Fibroblast of villous mesenchyme (primary cell): ENCODE measurements around the gene ABHD4. TPM values are rescaled to one million over a fixed set of nuclear protein-coding genes. Genes with fewer than 3 reads are reported as not detected.

Experiments used
- DNase-seq: peaks from one replicate; pipeline ENCODE4 v3.0.0-alpha.2; 2010; ENCODE audit warnings: low read depth
- H3K4me3 ChIP-seq: 2 replicates; pipeline ENCODE4 v1.5.1; 2011; ENCODE audit warnings: low read depth, mild to moderate bottlenecking, low read length
- CTCF ChIP-seq: IDR thresholded peaks from 2 replicates; pipeline ENCODE4 v1.5.1; 2012; ENCODE audit warnings: low read depth, mild to moderate bottlenecking, low read length; ENCODE audit not compliant: insufficient read depth
- total RNA-seq: library from RNA; depleted of rRNA; stranded (reverse); fragments of >200 nt; gene quantifications from 2 replicates; pipeline ENCODE4 v1.2.3, GENCODE V29; 2012

Gene ABHD4
- 13.4 and 32.2 TPM in 2 replicates for total RNA-seq

GRCh38 chr14:22598099-22598895 is at the start of gene ABHD4:
Gene ABHD4 (plus strand): TSS chr14:22598300. CDS start chr14:22598307, 7 bp downstream.
- no peak for TF ChIP-seq CTCF
- H3K4me3 ChIP-seq = peak within 1 kb of the TSS; percentile 82
- peak; percentile 72 for DNase-seq

GRCh38 chr14:22549324-22549962 is 48.7 kb upstream of the ABHD4 start:
- no peak for DNase-seq
- TF ChIP-seq CTCF = no peak
- H3K4me3 ChIP-seq = no peak overlapping the region

GRCh38 chr14:22549981-22550673 is 48.0 kb upstream of the ABHD4 start:
- DNase-seq = peak; percentile 24
- TF ChIP-seq CTCF = no peak
- no peak overlapping the region for H3K4me3 ChIP-seq

GRCh38 chr14:22551605-22551997 is 46.5 kb upstream of the ABHD4 start:
- TF ChIP-seq CTCF = no peak
- DNase-seq = no peak

GRCh38 chr14:22552001-22552826 is 45.9 kb upstream of the ABHD4 start:
- no peak overlapping the region for H3K4me3 ChIP-seq
- no peak for DNase-seq
- TF ChIP-seq CTCF = no peak

More at GRCh38 chr14:22551605-22551997, 46.5 kb upstream of the ABHD4 start:
- H3K4me3 ChIP-seq = no peak overlapping the region

GRCh38 chr14:22552827-22553076 is 45.3 kb upstream of the ABHD4 start:
- DNase-seq = no peak
- H3K4me3 ChIP-seq = no peak overlapping the region
- no peak for TF ChIP-seq CTCF
